BJ (cell line): Measurements from ENCODE around the gene SND1. TPM values are rescaled to one million over a fixed set of nuclear protein-coding genes. Genes with fewer than 3 reads are reported as not detected.

Source experiments
- CTCF ChIA-PET: fragments of 350-600 bp; formaldehyde crosslinking; extraction: SDS; loops from one replicate; lab custom pipeline; 2021; ENCODE audit warnings: antibody characterized with exemption, inconsistent platforms; lab: Yijun Ruan, JAX
- POLR2A ChIA-PET: fragments of 300-600 bp; sonication (Branson Sonifier 250); formaldehyde crosslinking; extraction: SDS; loops from one replicate; lab custom pipeline; 2021; ENCODE audit warnings: antibody characterized with exemption; lab: Charles Lee
- DNase-seq: peaks from one replicate; pipeline ENCODE4 v3.0.0-alpha.2; 2011; ENCODE audit warnings: low read depth
- H3K27me3 ChIP-seq: 2 replicates; pipeline ENCODE4 v1.6.0; 2011; ENCODE audit warnings: low read length; ENCODE audit not compliant: control insufficient read depth, insufficient read depth
- H3K36me3 ChIP-seq: 2 replicates; pipeline ENCODE4 v1.5.1; 2011; ENCODE audit warnings: low read length; ENCODE audit not compliant: control insufficient read depth, insufficient read depth
- H3K4me3 ChIP-seq: 2 replicates; pipeline ENCODE4 v1.5.1; 2011; ENCODE audit warnings: low read depth, mild to moderate bottlenecking, control low read depth, low read length
- CTCF ChIP-seq: IDR thresholded peaks from 2 replicates; pipeline ENCODE4 v1.5.1; 2011; ENCODE audit warnings: low read depth, mild to moderate bottlenecking, control low read depth, inconsistent platforms, low read length, moderate library complexity; ENCODE audit not compliant: insufficient read depth
- polyA plus RNA-seq: library from polyadenylated mRNA; depleted of rRNA; stranded (reverse); fragments of >200 nt; gene quantifications from 2 replicates; pipeline ENCODE4 v1.2.3, GENCODE V29; 2011

Gene SND1
- polyA plus RNA-seq, 1 experiment, result 203 TPM

- ChIA-PET CTCF (no interaction called here), POLR2A (no interaction called here)
- no peak for TF ChIP-seq CTCF
- Histone ChIP-seq H3K36me3 (peaks cover 4% of the 10 kb centered on the region; the same call in 1 of the 2 replicates), H3K27me3 (no peaks in the 10 kb centered on the region), H3K4me3 (no peak overlapping the region)
- no peak for DNase-seq
Measured at GRCh38 chr7:127927348-127927696, 275.3 kb downstream of the SND1 start.

GRCh38 chr7:127928222-127928621 lies 276.2 kb downstream of the SND1 start:
- Histone ChIP-seq H3K36me3 (peaks cover 4% of the 10 kb centered on the region; the same call in 1 of the 2 replicates), H3K4me3 (no peak overlapping the region), H3K27me3 (no peaks in the 10 kb centered on the region)
- no peak for TF ChIP-seq CTCF
- no peak for DNase-seq
- CTCF ChIA-PET, result interaction anchor here (1.2 kb wide), 1 partner anchor 12 kb away, joined by 3 read pairs; no protein-coding TSS in a partner anchor
- POLR2A ChIA-PET, result interaction anchor here (0.6 kb wide), 1 partner anchor 26 kb away, joined by 3 read pairs; no protein-coding TSS in a partner anchor

GRCh38 chr7:127928852-127929251 lies 276.9 kb downstream of the SND1 start:
- TF ChIP-seq CTCF, result no peak
- Histone ChIP-seq H3K36me3 (peaks cover 6% of the 10 kb centered on the region; the same call in 1 of the 2 replicates), H3K4me3 (no peak overlapping the region), H3K27me3 (no peaks in the 10 kb centered on the region)
- ChIA-PET POLR2A (interaction anchor here (0.6 kb wide), 1 partner anchor 25 kb away, joined by 3 read pairs; no protein-coding TSS in a partner anchor), CTCF (interaction anchor here (1.2 kb wide), 1 partner anchor 12 kb away, joined by 3 read pairs; no protein-coding TSS in a partner anchor)
- no peak for DNase-seq

- Histone ChIP-seq H3K27me3 (no peaks in the 10 kb centered on the region), H3K36me3 (peaks cover 6% of the 10 kb centered on the region; the same call in 1 of the 2 replicates), H3K4me3 (no peak overlapping the region)
- DNase-seq, result no peak
- ChIA-PET POLR2A (no interaction called here), CTCF (interaction anchor here (0.6 kb wide), 1 partner anchor 218 kb away, joined by 3 read pairs; no protein-coding TSS in a partner anchor)
- TF ChIP-seq CTCF, result no peak
Measured at GRCh38 chr7:127930341-127931328, 278.6 kb downstream of the SND1 start.

GRCh38 chr7:127932076-127932475 lies 280.1 kb downstream of the SND1 start:
- peaks cover 6% of the 10 kb centered on the region; the same call in 1 of the 2 replicates for H3K36me3 ChIP-seq
- POLR2A ChIA-PET, result no interaction called here

More at GRCh38 chr7:127932076-127932475, 280.1 kb downstream of the SND1 start:
- DNase-seq, result no peak
- Histone ChIP-seq H3K27me3 (no peaks in the 10 kb centered on the region), H3K4me3 (no peak overlapping the region)
- TF ChIP-seq CTCF, result no peak
- CTCF ChIA-PET, result interaction anchor here (0.7 kb wide), 1 partner anchor 456 kb away, joined by 3 read pairs; no protein-coding TSS in a partner anchor
